Neural progenitor cell (in vitro differentiated cells): Measurements from ENCODE around the gene CPO. TPM values are rescaled to one million over a fixed set of nuclear protein-coding genes. Genes with fewer than 3 reads are reported as not detected.

Experiments
- DNase-seq: peaks from one replicate; pipeline ENCODE4 v3.0.0-alpha.2; 2016; ENCODE audit warnings: low spot score
- H2AFZ ChIP-seq: fragments of 200-600 bp; sonication (generic); replicated peaks from 2 replicates; pipeline ENCODE4 v1.6.1; 2016; ENCODE audit warnings: antibody characterized with exemption
- H3F3A ChIP-seq: fragments of 200-600 bp; sonication (generic); 2 replicates; pipeline ENCODE4 v1.6.1; 2016; ENCODE audit warnings: antibody characterized with exemption, low read depth
- H3K27ac ChIP-seq: fragments of 200-600 bp; sonication (generic); 2 replicates; pipeline ENCODE4 v1.5.1; 2016; ENCODE audit warnings: mild to moderate bottlenecking
- H3K27me3 ChIP-seq: fragments of 200-600 bp; sonication (generic); 2 replicates; pipeline ENCODE4 v1.6.1; 2016; ENCODE audit warnings: mild to moderate bottlenecking, moderate library complexity
- H3K36me3 ChIP-seq: fragments of 200-600 bp; sonication (generic); 2 replicates; pipeline ENCODE4 v1.5.1; 2016
- H3K4me1 ChIP-seq: fragments of 200-600 bp; sonication (generic); 2 replicates; pipeline ENCODE4 v1.6.1; 2016; ENCODE audit warnings: mixed run types
- H3K4me2 ChIP-seq: fragments of 200-600 bp; sonication (generic); 2 replicates; pipeline ENCODE4 v1.6.1; 2016
- H3K4me3 ChIP-seq: fragments of 200-600 bp; sonication (generic); 2 replicates; pipeline ENCODE4 v1.5.1; 2016
- H3K79me2 ChIP-seq: fragments of 200-600 bp; sonication (generic); 2 replicates; pipeline ENCODE4 v1.6.1; 2016; ENCODE audit warnings: low read depth
- H3K9ac ChIP-seq: fragments of 200-600 bp; sonication (generic); 2 replicates; pipeline ENCODE4 v1.6.1; 2016
- H3K9me3 ChIP-seq: fragments of 200-600 bp; sonication (generic); 2 replicates; pipeline ENCODE4 v1.5.1; 2016; ENCODE audit warnings: low read depth
- H4K20me1 ChIP-seq: fragments of 200-600 bp; sonication (generic); 2 replicates; pipeline ENCODE4 v1.6.1; 2016; ENCODE audit warnings: low read depth
- H3K27ac Mint-ChIP-seq: 3 replicates; pipeline ENCODE4 v1.8.0; 2021; ENCODE audit warnings: mixed read lengths
- H3K27me3 Mint-ChIP-seq: 2 replicates; pipeline ENCODE4 v1.8.0; 2022; ENCODE audit warnings: low read depth, mild to moderate bottlenecking, inconsistent platforms, moderate library complexity, mixed read lengths; ENCODE audit not compliant: insufficient read depth
- H3K36me3 Mint-ChIP-seq: 3 replicates; pipeline ENCODE4 v1.8.0; 2021; ENCODE audit warnings: mixed read lengths
- H3K4me1 Mint-ChIP-seq: 3 replicates; pipeline ENCODE4 v1.8.0; 2021; ENCODE audit warnings: mixed read lengths
- H3K4me3 Mint-ChIP-seq: 3 replicates; pipeline ENCODE4 v1.8.0; 2021; ENCODE audit warnings: mild to moderate bottlenecking, moderate library complexity, mixed read lengths
- H3K9me3 Mint-ChIP-seq: 3 replicates; pipeline ENCODE4 v1.8.0; 2020; ENCODE audit warnings: mixed read lengths
- EZH2 ChIP-seq: fragments of 200-600 bp; sonication (generic); IDR thresholded peaks from 2 replicates; pipeline ENCODE4 v1.6.1; 2017; ENCODE audit warnings: antibody characterized with exemption, mild to moderate bottlenecking, moderate library complexity
- EZH2phosphoT487 ChIP-seq: fragments of 200-600 bp; sonication (generic); IDR thresholded peaks from 2 replicates; pipeline ENCODE4 v1.6.1; 2017; ENCODE audit warnings: antibody characterized with exemption
- total RNA-seq: library from RNA; depleted of rRNA; stranded (reverse); fragments of >200 nt; gene quantifications from 2 replicates; pipeline ENCODE4 v1.2.3, GENCODE V29; 2015; ENCODE audit warnings: low replicate concordance
- TF ChIP-seq, protein P1 (sequence below): fragments of 200-600 bp; sonication (generic); IDR thresholded peaks from 2 replicates; pipeline ENCODE4 v1.5.1; 2017; ENCODE audit warnings: antibody characterized with exemption, mild to moderate bottlenecking

CPO gene
- total RNA-seq, 1 donor from 2014 or later = not detected

DNA sequence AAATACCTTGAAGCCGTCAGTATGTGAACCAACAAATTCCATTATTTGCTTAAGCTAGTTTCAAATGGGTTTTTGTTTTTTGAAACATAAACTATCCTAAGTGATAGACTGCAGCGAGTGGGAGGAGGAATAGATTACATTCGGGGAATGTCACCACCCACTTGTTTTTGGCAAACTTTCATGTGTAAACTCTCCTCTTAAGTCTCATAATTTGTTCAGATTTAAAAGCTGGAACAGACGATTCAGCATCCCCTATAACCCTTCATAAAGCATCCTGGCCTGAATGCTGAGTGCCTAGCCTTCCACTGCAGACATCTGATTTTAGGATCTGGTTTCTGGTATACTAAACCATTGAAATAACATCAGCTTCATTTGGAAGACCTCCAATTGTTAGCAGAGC is 51.0 kb downstream of the CPO start:
- DNase-seq = no peak
- Mint-ChIP-seq H3K4me1 (no peaks in the 10 kb centered on the region), H3K27ac (no peak overlapping the region), H3K27me3 (peaks cover 2% of the 10 kb centered on the region), H3K9me3 (peaks cover 2% of the 10 kb centered on the region), H3K36me3 (no peaks in the 10 kb centered on the region), H3K4me3 (no peak overlapping the region)
- no peaks in the 10 kb centered on the region for H3F3A ChIP-seq
- H3K79me2 ChIP-seq = no peaks in the 10 kb centered on the region
- no peaks in the 10 kb centered on the region for H3K9me3 ChIP-seq
- no peak overlapping the region for H3K27ac ChIP-seq
- TF ChIP-seq EZH2phosphoT487 (no peak), EZH2 (no peak)
- TF ChIP-seq, protein P1, sequence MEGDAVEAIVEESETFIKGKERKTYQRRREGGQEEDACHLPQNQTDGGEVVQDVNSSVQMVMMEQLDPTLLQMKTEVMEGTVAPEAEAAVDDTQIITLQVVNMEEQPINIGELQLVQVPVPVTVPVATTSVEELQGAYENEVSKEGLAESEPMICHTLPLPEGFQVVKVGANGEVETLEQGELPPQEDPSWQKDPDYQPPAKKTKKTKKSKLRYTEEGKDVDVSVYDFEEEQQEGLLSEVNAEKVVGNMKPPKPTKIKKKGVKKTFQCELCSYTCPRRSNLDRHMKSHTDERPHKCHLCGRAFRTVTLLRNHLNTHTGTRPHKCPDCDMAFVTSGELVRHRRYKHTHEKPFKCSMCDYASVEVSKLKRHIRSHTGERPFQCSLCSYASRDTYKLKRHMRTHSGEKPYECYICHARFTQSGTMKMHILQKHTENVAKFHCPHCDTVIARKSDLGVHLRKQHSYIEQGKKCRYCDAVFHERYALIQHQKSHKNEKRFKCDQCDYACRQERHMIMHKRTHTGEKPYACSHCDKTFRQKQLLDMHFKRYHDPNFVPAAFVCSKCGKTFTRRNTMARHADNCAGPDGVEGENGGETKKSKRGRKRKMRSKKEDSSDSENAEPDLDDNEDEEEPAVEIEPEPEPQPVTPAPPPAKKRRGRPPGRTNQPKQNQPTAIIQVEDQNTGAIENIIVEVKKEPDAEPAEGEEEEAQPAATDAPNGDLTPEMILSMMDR = no peak
- H3K36me3 ChIP-seq = no peaks in the 10 kb centered on the region
- H2AFZ ChIP-seq = no peak overlapping the region
- H3K27me3 ChIP-seq = no peaks in the 10 kb centered on the region
- H4K20me1 ChIP-seq = no peaks in the 10 kb centered on the region
- no peak overlapping the region for H3K4me2 ChIP-seq
- H3K4me3 ChIP-seq = no peak overlapping the region
- H3K9ac ChIP-seq = no peak overlapping the region
- H3K4me1 ChIP-seq = no peaks in the 10 kb centered on the region

DNA sequence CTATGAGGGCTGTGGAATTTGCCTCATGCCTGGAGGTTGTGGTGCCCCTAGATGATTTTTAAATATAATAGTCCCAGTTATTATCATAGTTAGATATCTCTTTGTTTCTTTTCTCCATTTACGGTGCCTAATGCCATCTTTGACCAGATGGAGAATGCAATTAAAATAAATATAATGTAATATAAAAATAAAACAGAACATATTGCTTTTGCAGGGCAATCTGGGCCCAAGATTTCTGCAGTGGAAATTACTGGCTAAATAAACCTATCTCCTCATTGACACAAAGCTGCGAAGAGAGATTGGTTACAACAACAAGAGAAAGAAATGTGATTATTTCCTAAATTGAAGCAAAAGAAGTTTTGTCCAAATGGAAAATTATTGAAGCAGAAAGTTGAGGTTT is 51.8 kb downstream of the CPO start:
- Mint-ChIP-seq H3K9me3 (peaks cover 2% of the 10 kb centered on the region), H3K4me3 (no peak overlapping the region), H3K27ac (no peak overlapping the region), H3K36me3 (no peaks in the 10 kb centered on the region), H3K4me1 (no peaks in the 10 kb centered on the region), H3K27me3 (peaks cover 2% of the 10 kb centered on the region)
- Histone ChIP-seq H4K20me1 (no peaks in the 10 kb centered on the region), H3K4me2 (no peak overlapping the region), H3K9me3 (no peaks in the 10 kb centered on the region), H3K4me3 (no peak overlapping the region), H3K4me1 (no peaks in the 10 kb centered on the region), H2AFZ (no peak overlapping the region), H3K27ac (no peak overlapping the region), H3K79me2 (no peaks in the 10 kb centered on the region), H3K9ac (no peak overlapping the region), H3K27me3 (no peaks in the 10 kb centered on the region), H3F3A (no peaks in the 10 kb centered on the region), H3K36me3 (no peaks in the 10 kb centered on the region)
- TF ChIP-seq EZH2phosphoT487 (no peak), EZH2 (no peak)
- TF ChIP-seq, protein P1 = no peak
- DNase-seq = no peak

DNA sequence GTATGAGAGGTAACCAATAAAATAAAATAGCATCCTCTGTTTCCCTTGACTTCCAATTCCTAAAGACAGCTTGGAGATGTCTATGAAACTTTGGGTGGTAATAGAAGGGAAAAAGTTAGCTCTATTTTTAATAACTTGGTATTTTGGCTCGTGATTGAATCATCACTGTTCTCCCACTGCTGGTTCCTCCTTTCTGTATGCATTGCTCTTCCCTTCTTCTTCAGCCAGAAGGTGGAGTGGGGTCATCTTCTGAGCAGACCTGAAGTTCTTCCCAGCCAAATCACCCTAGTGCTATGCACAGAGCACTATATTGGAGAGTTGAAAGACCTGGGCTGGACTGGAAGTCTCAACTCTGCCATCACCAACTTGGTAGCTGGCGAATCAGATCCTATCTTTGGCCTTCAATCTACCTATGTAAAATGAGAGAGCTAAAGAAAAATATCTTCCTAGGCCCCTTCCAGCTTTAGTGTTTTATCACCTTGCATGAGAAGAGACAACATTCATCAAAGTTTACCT is 54.1 kb downstream of the CPO start:
- no peak overlapping the region for H3K27ac Mint-ChIP-seq
- no peak overlapping the region for H2AFZ ChIP-seq
- H3K4me1 Mint-ChIP-seq = no peaks in the 10 kb centered on the region
- no peaks in the 10 kb centered on the region for H3K79me2 ChIP-seq
- no peak overlapping the region for H3K27ac ChIP-seq
- no peak overlapping the region for H3K4me3 Mint-ChIP-seq
- H4K20me1 ChIP-seq = no peaks in the 10 kb centered on the region
- H3K4me1 ChIP-seq = no peaks in the 10 kb centered on the region
- no peak overlapping the region for H3K4me2 ChIP-seq
- no peaks in the 10 kb centered on the region for H3F3A ChIP-seq
- no peak for DNase-seq
- no peak overlapping the region for H3K9ac ChIP-seq
- no peak for TF ChIP-seq EZH2
- TF ChIP-seq, protein P1 = no peak
- no peak for TF ChIP-seq EZH2phosphoT487
- peaks cover 9% of the 10 kb centered on the region for H3K9me3 Mint-ChIP-seq
- H3K4me3 ChIP-seq = no peak overlapping the region
- peaks cover 4% of the 10 kb centered on the region for H3K27me3 Mint-ChIP-seq
- no peaks in the 10 kb centered on the region for H3K36me3 Mint-ChIP-seq
- no peaks in the 10 kb centered on the region for H3K27me3 ChIP-seq
- H3K36me3 ChIP-seq = no peaks in the 10 kb centered on the region
- H3K9me3 ChIP-seq = no peaks in the 10 kb centered on the region
